AG04450 (cell line): Measurements from ENCODE around the gene LYPD3. TPM values are rescaled to one million over a fixed set of nuclear protein-coding genes. Genes with fewer than 3 reads are reported as not detected.

ENCODE experiments used
- CTCF ChIA-PET: fragments of 300-600, 350-600 bp; formaldehyde crosslinking; extraction: SDS; loops from one replicate; lab custom pipeline; 2022; ENCODE audit warnings: antibody characterized with exemption, inconsistent platforms; lab: Charles Lee
- POLR2A ChIA-PET: fragments of 350-600 bp; formaldehyde crosslinking; extraction: SDS; loops from one replicate; lab custom pipeline; 2021; ENCODE audit warnings: antibody characterized with exemption, inconsistent platforms; lab: Yijun Ruan, JAX
- DNase-seq: peaks from one replicate; pipeline ENCODE4 v3.0.0-alpha.2; 2011; ENCODE audit warnings: low read depth, low spot score
- H3K27ac ChIP-seq: one replicate; pipeline ENCODE4 v1.5.1; 2012; ENCODE audit warnings: low read depth, low read length, control low read depth
- H3K27me3 ChIP-seq: one replicate; pipeline ENCODE4 v1.6.0; 2012; ENCODE audit warnings: low read length; ENCODE audit not compliant: control insufficient read depth, insufficient read depth
- H3K4me3 ChIP-seq: 2 replicates; pipeline ENCODE4 v1.5.1; 2011; ENCODE audit warnings: mild to moderate bottlenecking, low read depth, low read length, control low read depth
- H3K9me3 ChIP-seq: 2 replicates; pipeline ENCODE4 v1.5.1; 2012; ENCODE audit warnings: low read length; ENCODE audit not compliant: control insufficient read depth, insufficient read depth
- polyA plus RNA-seq: library from polyadenylated mRNA; depleted of rRNA; stranded (reverse); fragments of >200 nt; gene quantifications from 2 replicates; pipeline ENCODE4 v1.2.3, GENCODE V29; 2011
- TF ChIP-seq, protein P1 (sequence below): IDR thresholded peaks from 2 replicates; pipeline ENCODE4 v1.5.1; 2011; ENCODE audit warnings: low read depth, low read length, control low read depth, inconsistent platforms

LYPD3 gene
- polyA plus RNA-seq, 1 experiment, result 0.60 TPM

- H3K4me3 ChIP-seq, result no peak overlapping the region
- no peaks in the 10 kb centered on the region for H3K9me3 ChIP-seq
- H3K27ac ChIP-seq, result no peak overlapping the region
- CTCF ChIA-PET, result interaction anchor here (0.9 to 1.1 kb wide), 2 partner anchors 17 to 91 kb away, joined by 5 read pairs; no protein-coding TSS in a partner anchor
- POLR2A ChIA-PET, result no interaction called here
- TF ChIP-seq, protein P1, sequence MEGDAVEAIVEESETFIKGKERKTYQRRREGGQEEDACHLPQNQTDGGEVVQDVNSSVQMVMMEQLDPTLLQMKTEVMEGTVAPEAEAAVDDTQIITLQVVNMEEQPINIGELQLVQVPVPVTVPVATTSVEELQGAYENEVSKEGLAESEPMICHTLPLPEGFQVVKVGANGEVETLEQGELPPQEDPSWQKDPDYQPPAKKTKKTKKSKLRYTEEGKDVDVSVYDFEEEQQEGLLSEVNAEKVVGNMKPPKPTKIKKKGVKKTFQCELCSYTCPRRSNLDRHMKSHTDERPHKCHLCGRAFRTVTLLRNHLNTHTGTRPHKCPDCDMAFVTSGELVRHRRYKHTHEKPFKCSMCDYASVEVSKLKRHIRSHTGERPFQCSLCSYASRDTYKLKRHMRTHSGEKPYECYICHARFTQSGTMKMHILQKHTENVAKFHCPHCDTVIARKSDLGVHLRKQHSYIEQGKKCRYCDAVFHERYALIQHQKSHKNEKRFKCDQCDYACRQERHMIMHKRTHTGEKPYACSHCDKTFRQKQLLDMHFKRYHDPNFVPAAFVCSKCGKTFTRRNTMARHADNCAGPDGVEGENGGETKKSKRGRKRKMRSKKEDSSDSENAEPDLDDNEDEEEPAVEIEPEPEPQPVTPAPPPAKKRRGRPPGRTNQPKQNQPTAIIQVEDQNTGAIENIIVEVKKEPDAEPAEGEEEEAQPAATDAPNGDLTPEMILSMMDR, result no peak
- H3K27me3 ChIP-seq, result no peaks in the 10 kb centered on the region
- no peak for DNase-seq
These were observed 36.0 kb downstream of the LYPD3 start for GRCh38 chr19:43429395-43429794.

DNA sequence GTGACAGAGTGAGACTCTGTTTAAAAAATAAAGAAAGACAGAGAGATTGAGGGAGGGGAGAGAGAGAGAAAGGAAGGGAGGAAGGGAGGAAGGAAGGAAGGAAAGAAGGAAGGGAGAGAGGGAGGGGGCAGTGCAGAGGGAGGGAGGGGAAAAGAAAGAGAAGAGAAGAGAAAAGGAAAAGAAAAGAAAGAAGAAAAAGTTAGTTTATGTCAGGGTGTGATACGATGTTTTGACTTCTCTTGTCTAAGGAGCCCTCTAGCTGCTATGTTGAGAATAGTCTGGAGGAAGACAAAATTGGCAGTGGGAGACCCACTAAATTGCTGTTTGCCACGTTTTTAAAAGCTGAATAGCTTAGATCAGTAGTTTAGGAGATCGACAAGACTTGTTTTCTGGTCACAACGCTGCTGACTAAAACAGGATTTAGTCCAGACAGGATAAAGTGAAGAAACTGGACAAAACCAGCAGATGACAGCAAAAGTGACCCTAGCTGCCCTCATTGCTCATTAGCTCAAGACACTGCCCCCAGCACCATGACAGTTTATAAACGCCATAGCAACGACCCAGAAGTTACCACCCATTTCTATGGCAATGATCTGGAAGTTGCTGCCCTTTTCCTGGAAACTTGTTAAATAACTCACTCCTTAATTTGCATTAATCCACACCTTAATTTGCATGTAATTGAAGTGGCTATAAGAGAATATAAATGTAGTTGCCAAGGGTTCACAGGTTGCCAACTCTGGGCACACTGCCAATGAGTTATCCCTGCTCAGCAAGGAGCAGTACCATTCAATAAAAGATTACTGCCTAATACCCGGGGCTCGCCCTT is 39.6 kb downstream of the LYPD3 start:
- no peak for DNase-seq
- ChIA-PET CTCF (interaction anchor here (0.5 to 2.4 kb wide), 13 partner anchors 9 to 1978 kb away, joined by 3 to 11 read pairs (median 3); no protein-coding TSS in a partner anchor), POLR2A (interaction anchor here (0.5 kb wide), 1 partner anchor 1517 kb away, joined by 4 read pairs; no protein-coding TSS in a partner anchor)
- Histone ChIP-seq H3K9me3 (no peaks in the 10 kb centered on the region), H3K27me3 (peaks cover 7% of the 10 kb centered on the region), H3K27ac (no peak overlapping the region), H3K4me3 (no peak overlapping the region)
- TF ChIP-seq, protein P1, result peak; percentile 71

GRCh38 chr19:43423779-43424178 is 41.6 kb downstream of the LYPD3 start:
- no peak for DNase-seq
- ChIA-PET POLR2A (no interaction called here), CTCF (interaction anchor here (0.6 to 1.6 kb wide), 2 partner anchors 9 to 318 kb away, joined by 3 to 6 read pairs; no protein-coding TSS in a partner anchor)
- Histone ChIP-seq H3K27ac (no peak overlapping the region), H3K9me3 (no peaks in the 10 kb centered on the region), H3K4me3 (no peak overlapping the region), H3K27me3 (peaks cover 11% of the 10 kb centered on the region)
- TF ChIP-seq, protein P1, result no peak

GRCh38 chr19:43422689-43423066 is 42.7 kb downstream of the LYPD3 start:
- Histone ChIP-seq H3K4me3 (no peak overlapping the region), H3K27me3 (peaks cover 12% of the 10 kb centered on the region), H3K27ac (no peak overlapping the region), H3K9me3 (no peaks in the 10 kb centered on the region)
- TF ChIP-seq, protein P1, result no peak
- ChIA-PET POLR2A (no interaction called here), CTCF (interaction anchor here (1.6 kb wide), 1 partner anchor 10 kb away, joined by 6 read pairs; no protein-coding TSS in a partner anchor)
- DNase-seq, result no peak
